MM.1S (cell line): Measurements from ENCODE around the gene RERE.

Source experiments
- CTCF ChIP-seq: fragments of 300-600 bp; sonication (generic); IDR thresholded peaks from 2 replicates; pipeline ENCODE4 v1.5.1; 2016; ENCODE audit warnings: antibody characterized with exemption, low read length, mixed read lengths
- EZH2phosphoT487 ChIP-seq: fragments of 300-600 bp; sonication (generic); IDR thresholded peaks from 2 replicates; pipeline ENCODE4 v1.6.1; 2018; ENCODE audit warnings: antibody characterized with exemption, low read length

GRCh38 chr1:8370046-8370881 lies 447.2 kb downstream of the RERE start:
- no peak for TF ChIP-seq CTCF
- no peak for TF ChIP-seq EZH2phosphoT487
